SK-N-SH treated with all-trans-retinoic acid at 6 μM for 48 hours (cell line): ENCODE measurements around the gene PLXNC1.

Experiments used
- ATAC-seq: fragments of 200-7000 bp; cut with Tn5 transposase; 3 replicates; pipeline ENCODE4 v1.9.1; 2020; ENCODE audit warnings: mild to moderate bottlenecking, moderate library complexity
- ARNTL ChIP-seq: fragments of 450-650 bp; formaldehyde crosslinking; IDR thresholded peaks from 2 replicates; pipeline ENCODE4 v1.5.0; 2020; ENCODE audit warnings: low read depth, mild to moderate bottlenecking, moderate library complexity, borderline replicate concordance
- BACH2 ChIP-seq: fragments of 250-450 bp; sonication (Bioruptor Pico); IDR thresholded peaks from 2 replicates; pipeline ENCODE4 v1.9.0; 2021; ENCODE audit warnings: mild to moderate bottlenecking, borderline replicate concordance
- CSRNP3 ChIP-seq: fragments of 250-450 bp; sonication (Bioruptor Pico); IDR thresholded peaks from 2 replicates; pipeline ENCODE4 v1.5.1; 2021; ENCODE audit warnings: mild to moderate bottlenecking, moderate library complexity
- ESRRG ChIP-seq: fragments of 250-450 bp; sonication (Bioruptor Pico); IDR thresholded peaks from 2 replicates; pipeline ENCODE4 v1.6.1; 2021; ENCODE audit warnings: mild to moderate bottlenecking
- GLIS3 ChIP-seq: fragments of 250-450 bp; sonication (Bioruptor Pico); IDR thresholded peaks from 2 replicates; pipeline ENCODE4 v1.5.0; 2020; ENCODE audit warnings: mild to moderate bottlenecking, moderate library complexity
- ISL1 ChIP-seq: fragments of 250-450 bp; sonication (Bioruptor Pico); IDR thresholded peaks from 2 replicates; pipeline ENCODE4 v2.1.2; 2022; ENCODE audit warnings: mild to moderate bottlenecking, moderate library complexity
- OSR1 ChIP-seq: fragments of 250-450 bp; sonication (Bioruptor Pico); IDR thresholded peaks from 2 replicates; pipeline ENCODE4 v1.8.0; 2022; ENCODE audit warnings: moderate library complexity, mild to moderate bottlenecking, inconsistent platforms
- PATZ1 ChIP-seq: fragments of 250-450 bp; sonication (Bioruptor Pico); IDR thresholded peaks from 2 replicates; pipeline ENCODE4 v1.8.0; 2020; ENCODE audit warnings: mild to moderate bottlenecking, moderate library complexity, borderline replicate concordance
- PPARA ChIP-seq: fragments of 250-450 bp; sonication (Bioruptor Pico); IDR thresholded peaks from 2 replicates; pipeline ENCODE4 v1.5.0; 2020; ENCODE audit warnings: mild to moderate bottlenecking, borderline replicate concordance
- RARB ChIP-seq: fragments of 250-450 bp; sonication (Bioruptor Pico); IDR thresholded peaks from 2 replicates; pipeline ENCODE4 v1.8.0; 2021; ENCODE audit warnings: mild to moderate bottlenecking, moderate library complexity
- SNAI2 ChIP-seq: fragments of 250-450 bp; sonication (Bioruptor Pico); IDR thresholded peaks from 2 replicates; pipeline ENCODE4 v1.5.0; 2020; ENCODE audit warnings: mild to moderate bottlenecking, moderate library complexity
- TCF4 ChIP-seq: fragments of 250-450 bp; sonication (Bioruptor Pico); IDR thresholded peaks from 2 replicates; pipeline ENCODE4 v1.8.0; 2021; ENCODE audit warnings: mild to moderate bottlenecking, moderate library complexity, borderline replicate concordance
- TOX ChIP-seq: fragments of 250-450 bp; sonication (Bioruptor Pico); IDR thresholded peaks from 2 replicates; pipeline ENCODE4 v1.8.0; 2021; ENCODE audit warnings: mild to moderate bottlenecking, moderate library complexity, borderline replicate concordance
- ZC3H10 ChIP-seq: fragments of 250-450 bp; sonication (Bioruptor Pico); IDR thresholded peaks from 2 replicates; pipeline ENCODE4 v1.5.1; 2021; ENCODE audit warnings: mild to moderate bottlenecking, moderate library complexity
- ZFP30 ChIP-seq: fragments of 450-650 bp; formaldehyde crosslinking; IDR thresholded peaks from 2 replicates; pipeline ENCODE4 v1.5.0; 2022; ENCODE audit warnings: mild to moderate bottlenecking, moderate library complexity
- ZNF565 ChIP-seq: fragments of 450-650 bp; formaldehyde crosslinking; conservative IDR thresholded peaks from 2 replicates; pipeline ENCODE4 v1.5.0; 2020; ENCODE audit warnings: low read depth, mild to moderate bottlenecking, moderate library complexity
- ZNF70 ChIP-seq: fragments of 450-650 bp; formaldehyde crosslinking; IDR thresholded peaks from 2 replicates; pipeline ENCODE4 v1.5.0; 2020; ENCODE audit warnings: mild to moderate bottlenecking, moderate library complexity
- TF ChIP-seq, protein P1 (sequence below): fragments of 250-450 bp; sonication (Bioruptor Pico); IDR thresholded peaks from 2 replicates; pipeline ENCODE4 v1.8.0; 2021; ENCODE audit warnings: low read depth, mild to moderate bottlenecking, moderate library complexity, borderline replicate concordance
- TF ChIP-seq, protein P2 (sequence below): fragments of 250-450 bp; sonication (Bioruptor Pico); IDR thresholded peaks from 2 replicates; pipeline ENCODE4 v1.5.1; 2020; ENCODE audit warnings: low read depth, mild to moderate bottlenecking, moderate library complexity
- TF ChIP-seq, protein P3 (sequence below): fragments of 250-450 bp; sonication (Bioruptor Pico); IDR thresholded peaks from 2 replicates; pipeline ENCODE4 v1.5.0; 2020; ENCODE audit warnings: mild to moderate bottlenecking, moderate library complexity

The PLXNC1 gene

GRCh38 chr12:94305130-94305957 is 157.0 kb downstream of the PLXNC1 start (continued):
- no peak for TF ChIP-seq ARNTL (CRISPR knock-in tag)
- TF ChIP-seq SNAI2: no peak
- TF ChIP-seq PPARA (CRISPR knock-in tag): no peak
- no peak for TF ChIP-seq GLIS3 (CRISPR knock-in tag)

GRCh38 chr12:94308612-94309011 is 160.2 kb downstream of the PLXNC1 start:
- TF ChIP-seq ESRRG (CRISPR knock-in tag) (no peak), OSR1 (CRISPR knock-in tag) (no peak), TCF4 (no peak), ZC3H10 (no peak), ISL1 (no peak), ZNF565 (no peak), ZNF70 (CRISPR knock-in tag) (no peak), PATZ1 (CRISPR knock-in tag) (no peak), BACH2 (no peak), PPARA (CRISPR knock-in tag) (no peak), ZFP30 (no peak), GLIS3 (CRISPR knock-in tag) (no peak)
- TF ChIP-seq, protein P1, sequence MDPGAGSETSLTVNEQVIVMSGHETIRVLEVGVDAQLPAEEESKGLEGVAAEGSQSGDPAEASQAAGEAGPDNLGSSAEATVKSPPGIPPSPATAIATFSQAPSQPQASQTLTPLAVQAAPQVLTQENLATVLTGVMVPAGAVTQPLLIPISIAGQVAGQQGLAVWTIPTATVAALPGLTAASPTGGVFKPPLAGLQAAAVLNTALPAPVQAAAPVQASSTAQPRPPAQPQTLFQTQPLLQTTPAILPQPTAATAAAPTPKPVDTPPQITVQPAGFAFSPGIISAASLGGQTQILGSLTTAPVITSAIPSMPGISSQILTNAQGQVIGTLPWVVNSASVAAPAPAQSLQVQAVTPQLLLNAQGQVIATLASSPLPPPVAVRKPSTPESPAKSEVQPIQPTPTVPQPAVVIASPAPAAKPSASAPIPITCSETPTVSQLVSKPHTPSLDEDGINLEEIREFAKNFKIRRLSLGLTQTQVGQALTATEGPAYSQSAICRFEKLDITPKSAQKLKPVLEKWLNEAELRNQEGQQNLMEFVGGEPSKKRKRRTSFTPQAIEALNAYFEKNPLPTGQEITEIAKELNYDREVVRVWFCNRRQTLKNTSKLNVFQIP (CRISPR knock-in tag): no peak
- TF ChIP-seq, protein P2, sequence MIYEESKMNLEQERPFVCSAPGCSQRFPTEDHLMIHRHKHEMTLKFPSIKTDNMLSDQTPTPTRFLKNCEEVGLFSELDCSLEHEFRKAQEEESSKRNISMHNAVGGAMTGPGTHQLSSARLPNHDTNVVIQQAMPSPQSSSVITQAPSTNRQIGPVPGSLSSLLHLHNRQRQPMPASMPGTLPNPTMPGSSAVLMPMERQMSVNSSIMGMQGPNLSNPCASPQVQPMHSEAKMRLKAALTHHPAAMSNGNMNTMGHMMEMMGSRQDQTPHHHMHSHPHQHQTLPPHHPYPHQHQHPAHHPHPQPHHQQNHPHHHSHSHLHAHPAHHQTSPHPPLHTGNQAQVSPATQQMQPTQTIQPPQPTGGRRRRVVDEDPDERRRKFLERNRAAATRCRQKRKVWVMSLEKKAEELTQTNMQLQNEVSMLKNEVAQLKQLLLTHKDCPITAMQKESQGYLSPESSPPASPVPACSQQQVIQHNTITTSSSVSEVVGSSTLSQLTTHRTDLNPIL (CRISPR knock-in tag): no peak
- ATAC-seq: no peak

DNA sequence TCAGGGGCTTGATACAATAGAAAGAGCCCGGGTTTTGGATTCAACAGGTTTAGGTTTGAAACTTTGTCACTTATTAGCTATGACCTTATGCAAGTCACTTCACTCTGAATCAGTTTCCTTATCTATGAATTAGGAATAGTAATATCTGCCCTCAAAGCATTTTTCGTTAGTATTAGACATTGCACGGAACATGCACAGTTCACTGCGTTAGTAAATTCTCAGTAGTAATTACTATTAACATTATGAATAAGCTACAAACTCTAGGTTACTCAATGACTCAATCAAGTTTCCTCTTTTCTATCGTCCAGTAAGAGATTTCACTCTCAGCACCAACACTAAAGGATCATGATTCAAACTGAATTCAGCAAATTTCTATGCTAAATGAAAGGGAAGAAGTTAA is 161.0 kb downstream of the PLXNC1 start:
- no peak for ATAC-seq
- TF ChIP-seq OSR1 (CRISPR knock-in tag) (no peak), ZNF70 (CRISPR knock-in tag) (no peak), TOX (no peak), ESRRG (CRISPR knock-in tag) (no peak), SNAI2 (no peak), RARB (CRISPR knock-in tag) (no peak), CSRNP3 (no peak), ARNTL (CRISPR knock-in tag) (no peak), BACH2 (no peak), PPARA (CRISPR knock-in tag) (no peak), ZFP30 (no peak)
- TF ChIP-seq, protein P1 (CRISPR knock-in tag): no peak

- no peak for ATAC-seq
- TF ChIP-seq, protein P3, sequence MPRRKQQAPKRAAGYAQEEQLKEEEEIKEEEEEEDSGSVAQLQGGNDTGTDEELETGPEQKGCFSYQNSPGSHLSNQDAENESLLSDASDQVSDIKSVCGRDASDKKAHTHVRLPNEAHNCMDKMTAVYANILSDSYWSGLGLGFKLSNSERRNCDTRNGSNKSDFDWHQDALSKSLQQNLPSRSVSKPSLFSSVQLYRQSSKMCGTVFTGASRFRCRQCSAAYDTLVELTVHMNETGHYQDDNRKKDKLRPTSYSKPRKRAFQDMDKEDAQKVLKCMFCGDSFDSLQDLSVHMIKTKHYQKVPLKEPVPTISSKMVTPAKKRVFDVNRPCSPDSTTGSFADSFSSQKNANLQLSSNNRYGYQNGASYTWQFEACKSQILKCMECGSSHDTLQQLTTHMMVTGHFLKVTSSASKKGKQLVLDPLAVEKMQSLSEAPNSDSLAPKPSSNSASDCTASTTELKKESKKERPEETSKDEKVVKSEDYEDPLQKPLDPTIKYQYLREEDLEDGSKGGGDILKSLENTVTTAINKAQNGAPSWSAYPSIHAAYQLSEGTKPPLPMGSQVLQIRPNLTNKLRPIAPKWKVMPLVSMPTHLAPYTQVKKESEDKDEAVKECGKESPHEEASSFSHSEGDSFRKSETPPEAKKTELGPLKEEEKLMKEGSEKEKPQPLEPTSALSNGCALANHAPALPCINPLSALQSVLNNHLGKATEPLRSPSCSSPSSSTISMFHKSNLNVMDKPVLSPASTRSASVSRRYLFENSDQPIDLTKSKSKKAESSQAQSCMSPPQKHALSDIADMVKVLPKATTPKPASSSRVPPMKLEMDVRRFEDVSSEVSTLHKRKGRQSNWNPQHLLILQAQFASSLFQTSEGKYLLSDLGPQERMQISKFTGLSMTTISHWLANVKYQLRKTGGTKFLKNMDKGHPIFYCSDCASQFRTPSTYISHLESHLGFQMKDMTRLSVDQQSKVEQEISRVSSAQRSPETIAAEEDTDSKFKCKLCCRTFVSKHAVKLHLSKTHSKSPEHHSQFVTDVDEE (CRISPR knock-in tag): no peak
- TF ChIP-seq ESRRG (CRISPR knock-in tag): no peak
Measured at GRCh38 chr12:94312378-94312777, 164.0 kb downstream of the PLXNC1 start.
